NT2/D1 (cell line): ENCODE results near the gene NLN.

Experiments used
- SUZ12 ChIP-seq: IDR thresholded peaks from 2 replicates; pipeline ENCODE4 v1.6.1; 2011; ENCODE audit not compliant: insufficient read length, insufficient read depth; ENCODE audit errors: extremely low read depth
- ZNF274 ChIP-seq: IDR thresholded peaks from 2 replicates; pipeline ENCODE4 v1.6.1; 2011; ENCODE audit warnings: mild to moderate bottlenecking, low read depth, low read length

DNA sequence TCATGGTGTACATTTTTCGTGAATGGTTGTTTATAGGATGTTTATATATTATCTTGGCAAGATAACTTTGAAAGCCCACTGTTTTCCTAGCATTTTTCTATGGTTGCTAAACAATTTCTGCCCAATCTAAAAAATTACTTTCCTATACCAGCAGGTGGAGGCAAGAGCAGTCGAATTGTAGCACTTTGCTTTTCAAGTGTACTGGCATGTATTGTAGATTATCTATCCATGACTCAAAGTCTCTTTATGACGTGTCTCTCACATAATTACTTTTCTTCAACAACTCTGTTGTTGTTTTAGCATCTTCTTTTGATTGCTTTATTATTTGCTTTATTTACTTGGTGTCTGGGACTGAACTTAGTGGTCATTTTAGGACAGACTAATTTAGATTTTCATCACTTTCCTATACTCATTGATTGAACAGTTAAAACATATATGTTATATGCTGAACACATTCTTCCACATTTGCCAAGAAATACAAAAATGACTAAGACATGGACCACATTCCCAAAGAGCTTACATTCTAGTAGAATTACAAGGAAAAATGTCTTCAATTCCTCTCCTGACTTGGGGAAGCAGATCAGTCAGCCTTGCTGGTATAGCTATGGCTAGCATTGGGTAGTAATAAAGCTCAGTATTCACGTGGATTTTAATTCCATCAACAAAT, 20.7 kb downstream of the NLN start:
- no peak for TF ChIP-seq SUZ12
- TF ChIP-seq ZNF274: no peak
